Left lung (tissue), 10 donors: ENCODE results near the gene TMEM54. TPM values are rescaled to one million over a fixed set of nuclear protein-coding genes. Genes with fewer than 3 reads are reported as not detected.

Experiments
- ATAC-seq: fragments of 200-7000 bp; cut with Tn5 transposase; one replicate; pipeline ENCODE4 v1.9.1; 2020; ENCODE audit warnings: moderate library complexity
- DNase-seq, 4 donors: peaks; one replicate each; pipeline ENCODE4 v3.0.0-alpha.2; 2013 to 2020
- H3K27ac ChIP-seq, 2 donors: fragments of 200-600 bp; sonication (generic) in 1 of 2; one replicate each; pipeline versions ENCODE4 v1.5.0 to v1.8.0; 2020 to 2021
- H3K27me3 ChIP-seq, 2 donors: fragments of 200-600 bp; sonication (generic) in 1 of 2; one replicate each; pipeline versions ENCODE4 v1.5.0 to v1.8.0; 2020 to 2021
- H3K36me3 ChIP-seq, 2 donors: fragments of 200-600 bp; sonication (generic) in 1 of 2; one replicate each; pipeline versions ENCODE4 v1.5.0 to v1.8.0; 2020 to 2021
- H3K4me1 ChIP-seq, 2 donors: fragments of 200-600 bp; one replicate each; pipeline ENCODE4 v1.8.0; 2021
- H3K4me3 ChIP-seq, 2 donors: fragments of 200-600 bp; sonication (generic) in 1 of 2; one replicate each; pipeline versions ENCODE4 v1.5.0 to v1.8.0; 2020 to 2021; ENCODE audit warnings: mild to moderate bottlenecking in 1 of 2
- H3K9me3 ChIP-seq, 2 donors: fragments of 200-600 bp; sonication (generic) in 1 of 2; one replicate each; pipeline versions ENCODE4 v1.5.0 to v1.8.0; 2020 to 2021
- CTCF ChIP-seq, 2 donors: fragments of 200-600 bp; sonication (generic) in 1 of 2; IDR thresholded peaks; one replicate each; pipeline versions ENCODE4 v1.5.0 to v1.8.0; 2021; ENCODE audit warnings: antibody characterized with exemption in 2 of 2
- intact Hi-C, 2 donors: fragments of 100-400 bp; cut with DNase I; formaldehyde crosslinking; loops; one replicate each; pipeline versions ENCODE4 v1.11.2 to v1.14.2; 2022
- polyA plus RNA-seq, 6 donors: library from polyadenylated mRNA; unstranded; fragments of 120-200 nt; gene quantifications; one replicate each; pipeline ENCODE4 v1.2.1, GENCODE V29; 2013; ENCODE audit not compliant: insufficient read length in 6 of 6
- total RNA-seq, 2 donors: library from RNA; stranded (reverse); fragmentation: NEBNext Ultra II Directional; extraction: Animal tissue kit (Norgen Biotek cat#: 25700); gene quantifications; one replicate each; pipeline ENCODE4 v1.2.1, GENCODE V29; 2021
- donor health status: DM: no; HTN: yes; CAD: no.
- donor health status: DM: no; HTN: no; CAD: no.

TMEM54 gene
- total and polyA plus RNA-seq, 8 donors: 22.4 to 87.0 (median 23.1) TPM

- intact Hi-C loops: no loop called here
- Histone ChIP-seq H3K27ac (no peak overlapping the region), H3K9me3 (no peaks in the 10 kb centered on the region), H3K4me1 (peaks cover 9 to 15% of the 10 kb centered on the region in 2 donors), H3K4me3 (no peak overlapping the region), H3K36me3 (peaks cover 0 to 5% of the 10 kb centered on the region in 2 donors), H3K27me3 (peaks cover 0 to 34% of the 10 kb centered on the region in 2 donors)
- TF ChIP-seq CTCF (IDR thresholded peaks at IDR 0.05): no peak
- ATAC-seq: no peak
- DNase-seq: no peak
Measured at GRCh38 chr1:32928285-32928684, 27.1 kb upstream of the TMEM54 start.

- Histone ChIP-seq H3K36me3 (peaks cover 0 to 4% of the 10 kb centered on the region in 2 donors), H3K4me3 (no peak overlapping the region), H3K27me3 (peaks cover 0 to 43% of the 10 kb centered on the region in 2 donors), H3K27ac (no peak overlapping the region), H3K4me1 (peaks cover 9 to 14% of the 10 kb centered on the region in 2 donors), H3K9me3 (no peaks in the 10 kb centered on the region)
- DNase-seq: no peak
- intact Hi-C loops: no loop called here
- TF ChIP-seq CTCF (IDR thresholded peaks at IDR 0.05): no peak
- ATAC-seq: no peak
Measured at GRCh38 chr1:32927441-32927840, 26.3 kb upstream of the TMEM54 start.

GRCh38 chr1:32926562-32926961, 25.4 kb upstream of the TMEM54 start:
- Histone ChIP-seq H3K9me3 (no peaks in the 10 kb centered on the region), H3K4me1 (peaks cover 9 to 14% of the 10 kb centered on the region in 2 donors), H3K27me3 (peaks cover 0 to 51% of the 10 kb centered on the region in 2 donors), H3K27ac (no peak overlapping the region), H3K4me3 (no peak overlapping the region), H3K36me3 (no peaks in the 10 kb centered on the region)
- intact Hi-C loops: no loop called here
- no peak for TF ChIP-seq CTCF (IDR thresholded peaks at IDR 0.05)
- ATAC-seq (peak; percentile 68), DNase-seq (no peak)

- Histone ChIP-seq H3K27ac (no peak overlapping the region), H3K27me3 (peaks cover 0 to 61% of the 10 kb centered on the region in 2 donors), H3K36me3 (no peaks in the 10 kb centered on the region), H3K9me3 (no peaks in the 10 kb centered on the region), H3K4me1 (peaks cover 9 to 14% of the 10 kb centered on the region in 2 donors), H3K4me3 (peak overlapping the region in 1 of 2 donors; percentile 13)
- DNase-seq (peak in 2 of 4 donors; percentile 40 to 71), ATAC-seq (peak; percentile 85)
- intact Hi-C loops: no loop called here
- TF ChIP-seq CTCF (IDR thresholded peaks at IDR 0.05): no peak
Measured at GRCh38 chr1:32925403-32926162, 24.4 kb upstream of the TMEM54 start.

- peak in 1 of 4 donors; percentile 82 for DNase-seq
- TF ChIP-seq CTCF (IDR thresholded peaks at IDR 0.05): no peak
- no peaks in the 10 kb centered on the region for H3K36me3 ChIP-seq
- H3K27ac ChIP-seq: no peak overlapping the region
- no peaks in the 10 kb centered on the region for H3K9me3 ChIP-seq
- H3K4me1 ChIP-seq: peaks cover 9 to 14% of the 10 kb centered on the region in 2 donors
- peak overlapping the region in 1 of 2 donors; percentile 13 for H3K4me3 ChIP-seq
- ATAC-seq: peak; percentile 9
- intact Hi-C loops: no loop called here
- peaks cover 0 to 67% of the 10 kb centered on the region in 2 donors for H3K27me3 ChIP-seq
Measured at GRCh38 chr1:32924881-32925344, 23.7 kb upstream of the TMEM54 start.
